HepG2 (cell line): ENCODE measurements around the gene LIM2. TPM values are rescaled to one million over a fixed set of nuclear protein-coding genes. Genes with fewer than 3 reads are reported as not detected.

Experiments used
- BCL6 ChIP-seq: IDR thresholded peaks from 2 replicates; pipeline ENCODE4 v1.6.1; 2016; ENCODE audit warnings: missing genetic modification reagents, missing compliant biosample characterization
- IRX3 ChIP-seq: sonication (generic); formaldehyde crosslinking; IDR thresholded peaks from 2 replicates; pipeline ENCODE4 v1.8.1; 2023; ENCODE audit warnings: mild to moderate bottlenecking, low read depth, missing genetic modification reagents, borderline replicate concordance
- PLRG1 ChIP-seq: fragments of 450-650 bp; conservative IDR thresholded peaks from 2 replicates; pipeline ENCODE4 v1.6.1; 2016
- RFX3 ChIP-seq: IDR thresholded peaks from 2 replicates; pipeline ENCODE4 v1.6.1; 2016; ENCODE audit warnings: missing biosample characterization, missing genetic modification reagents
- SP5 ChIP-seq: IDR thresholded peaks from 2 replicates; pipeline ENCODE4 v1.6.1; 2016; ENCODE audit warnings: low read depth, borderline replicate concordance
- TGIF2 ChIP-seq: IDR thresholded peaks from 2 replicates; pipeline ENCODE4 v1.6.1; 2016; ENCODE audit warnings: control low read depth, missing compliant biosample characterization
- THAP11 ChIP-seq: IDR thresholded peaks from 2 replicates; pipeline ENCODE4 v1.6.1; 2016; ENCODE audit warnings: missing biosample characterization, missing genetic modification reagents
- XBP1 ChIP-seq: sonication (generic); formaldehyde crosslinking; IDR thresholded peaks from 2 replicates; pipeline ENCODE4 v1.5.0; 2020; ENCODE audit warnings: missing genetic modification reagents
- ZNF224 ChIP-seq: sonication (generic); formaldehyde crosslinking; IDR thresholded peaks from 2 replicates; pipeline ENCODE4 v1.5.0; 2020; ENCODE audit warnings: mild to moderate bottlenecking, missing genetic modification reagents
- ZNF33A ChIP-seq: sonication (generic); formaldehyde crosslinking; IDR thresholded peaks from 2 replicates; pipeline ENCODE4 v1.5.1; 2020; ENCODE audit warnings: missing genetic modification reagents, mild to moderate bottlenecking, moderate library complexity, borderline replicate concordance
- ZNF747 ChIP-seq: sonication (generic); formaldehyde crosslinking; IDR thresholded peaks from 2 replicates; pipeline ENCODE4 v1.8.1; 2023; ENCODE audit warnings: missing genetic modification reagents, mild to moderate bottlenecking, borderline replicate concordance
- polyA plus RNA-seq, 8 experiments: library from polyadenylated mRNA; depleted of rRNA in 3 of 8; stranded (reverse) in 7 of 8; unstranded in 1 of 8; fragments of >200 nt; fragmentation: Illumina TruSeq in 4 of 8; extraction: Trizol in 4 of 8; gene quantifications; 2 replicates each; pipeline versions ENCODE4 v1.2.1 to v1.2.3, GENCODE V29; 2011 to 2016; ENCODE audit warnings: low read depth in 4 of 8, missing spikeins in 1 of 8, mixed read lengths in 1 of 8; ENCODE audit not compliant: insufficient read depth in 1 of 8
- total RNA-seq, 5 experiments: library from RNA; depleted of rRNA; stranded (reverse); fragments of >200 nt; fragmentation: Illumina TruSeq; extraction: Trizol; gene quantifications; 2 replicates each; pipeline ENCODE4 v1.2.3, GENCODE V29; 2016; ENCODE audit warnings: low read depth in 1 of 5
- TF ChIP-seq, protein P1 (sequence below): sonication (generic); formaldehyde crosslinking; IDR thresholded peaks from 2 replicates; pipeline ENCODE4 v1.4.0; 2020; ENCODE audit warnings: missing genetic modification reagents; ENCODE audit errors: not compliant biosample characterization
- TF ChIP-seq, protein P2 (sequence below): sonication (generic); formaldehyde crosslinking; IDR thresholded peaks from 2 replicates; pipeline ENCODE4 v1.8.1; 2023; ENCODE audit warnings: mild to moderate bottlenecking, moderate library complexity, missing genetic modification reagents
- TF ChIP-seq, protein P3 (sequence below): IDR thresholded peaks from 2 replicates; pipeline ENCODE4 v1.4.0; 2020; ENCODE audit warnings: mild to moderate bottlenecking, missing genetic modification reagents
- TF ChIP-seq, protein P4 (sequence below): sonication (generic); formaldehyde crosslinking; IDR thresholded peaks from 2 replicates; pipeline ENCODE4 v1.4.0; 2020; ENCODE audit warnings: missing genetic modification reagents
- TF ChIP-seq, protein P5 (sequence below): sonication (generic); formaldehyde crosslinking; IDR thresholded peaks from 2 replicates; pipeline ENCODE4 v1.9.0; 2022; ENCODE audit warnings: missing genetic modification reagents, mild to moderate bottlenecking, borderline replicate concordance
- TF ChIP-seq, protein P6 (sequence below): sonication (generic); formaldehyde crosslinking; IDR thresholded peaks from 2 replicates; pipeline ENCODE4 v1.5.1; 2020; ENCODE audit warnings: missing genetic modification reagents, mild to moderate bottlenecking, borderline replicate concordance

Gene LIM2
- total and polyA plus RNA-seq, 2 of the 13 experiments (the other 11 are each of a cell fraction or from before 2014, with no cell fraction given), result 1.3 TPM; not detected in 1

DNA sequence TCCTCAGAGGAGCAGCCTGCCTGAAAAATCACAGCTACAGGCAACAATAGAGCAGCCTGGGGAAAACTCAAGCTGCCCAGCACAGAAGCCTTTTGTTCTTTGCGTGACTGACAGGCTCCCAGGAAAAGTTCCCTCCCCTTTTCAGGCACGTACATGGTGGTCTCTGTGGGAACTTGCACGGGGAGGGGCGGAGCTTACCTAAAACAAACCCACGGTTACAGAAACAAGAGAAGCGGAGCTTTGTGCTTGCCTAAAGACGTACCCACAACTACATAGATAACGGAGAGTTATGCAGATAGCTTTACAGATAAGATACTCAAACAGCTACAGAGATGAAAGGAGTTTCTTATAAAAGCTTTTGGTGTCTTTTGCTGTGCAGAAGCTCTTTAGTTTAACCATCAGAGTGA is 33.0 kb downstream of the LIM2 start (continued):
- TF ChIP-seq, protein P1, sequence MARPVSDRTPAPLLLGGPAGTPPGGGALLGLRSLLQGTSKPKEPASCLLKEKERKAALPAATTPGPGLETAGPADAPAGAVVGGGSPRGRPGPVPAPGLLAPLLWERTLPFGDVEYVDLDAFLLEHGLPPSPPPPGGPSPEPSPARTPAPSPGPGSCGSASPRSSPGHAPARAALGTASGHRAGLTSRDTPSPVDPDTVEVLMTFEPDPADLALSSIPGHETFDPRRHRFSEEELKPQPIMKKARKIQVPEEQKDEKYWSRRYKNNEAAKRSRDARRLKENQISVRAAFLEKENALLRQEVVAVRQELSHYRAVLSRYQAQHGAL (CRISPR knock-in tag), result no peak
- no peak for TF ChIP-seq PLRG1
- no peak for TF ChIP-seq ZNF224 (CRISPR knock-in tag)
- no peak for TF ChIP-seq IRX3 (CRISPR knock-in tag)
- TF ChIP-seq, protein P2, sequence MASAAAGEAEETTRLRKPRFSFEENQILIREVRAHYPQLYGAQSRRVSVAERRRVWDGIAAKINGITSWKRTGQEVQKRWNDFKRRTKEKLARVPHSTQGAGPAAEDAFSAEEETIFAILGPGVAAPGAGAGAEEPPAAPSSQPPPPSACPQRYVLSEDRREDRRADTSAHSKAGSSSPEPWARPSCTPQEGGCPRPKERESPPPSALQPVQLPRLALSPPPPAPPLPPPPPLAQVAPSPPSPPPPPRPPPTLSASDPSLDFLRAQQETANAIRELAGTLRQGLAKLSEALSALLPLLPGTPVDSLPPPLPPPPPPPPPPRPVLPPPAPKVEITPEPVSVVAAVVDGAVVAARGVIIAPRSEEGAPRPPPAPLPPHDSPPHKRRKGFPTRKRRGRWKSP (CRISPR knock-in tag), result peak; percentile 24; the same call in 1 of the 2 replicates
- TF ChIP-seq, protein P3, sequence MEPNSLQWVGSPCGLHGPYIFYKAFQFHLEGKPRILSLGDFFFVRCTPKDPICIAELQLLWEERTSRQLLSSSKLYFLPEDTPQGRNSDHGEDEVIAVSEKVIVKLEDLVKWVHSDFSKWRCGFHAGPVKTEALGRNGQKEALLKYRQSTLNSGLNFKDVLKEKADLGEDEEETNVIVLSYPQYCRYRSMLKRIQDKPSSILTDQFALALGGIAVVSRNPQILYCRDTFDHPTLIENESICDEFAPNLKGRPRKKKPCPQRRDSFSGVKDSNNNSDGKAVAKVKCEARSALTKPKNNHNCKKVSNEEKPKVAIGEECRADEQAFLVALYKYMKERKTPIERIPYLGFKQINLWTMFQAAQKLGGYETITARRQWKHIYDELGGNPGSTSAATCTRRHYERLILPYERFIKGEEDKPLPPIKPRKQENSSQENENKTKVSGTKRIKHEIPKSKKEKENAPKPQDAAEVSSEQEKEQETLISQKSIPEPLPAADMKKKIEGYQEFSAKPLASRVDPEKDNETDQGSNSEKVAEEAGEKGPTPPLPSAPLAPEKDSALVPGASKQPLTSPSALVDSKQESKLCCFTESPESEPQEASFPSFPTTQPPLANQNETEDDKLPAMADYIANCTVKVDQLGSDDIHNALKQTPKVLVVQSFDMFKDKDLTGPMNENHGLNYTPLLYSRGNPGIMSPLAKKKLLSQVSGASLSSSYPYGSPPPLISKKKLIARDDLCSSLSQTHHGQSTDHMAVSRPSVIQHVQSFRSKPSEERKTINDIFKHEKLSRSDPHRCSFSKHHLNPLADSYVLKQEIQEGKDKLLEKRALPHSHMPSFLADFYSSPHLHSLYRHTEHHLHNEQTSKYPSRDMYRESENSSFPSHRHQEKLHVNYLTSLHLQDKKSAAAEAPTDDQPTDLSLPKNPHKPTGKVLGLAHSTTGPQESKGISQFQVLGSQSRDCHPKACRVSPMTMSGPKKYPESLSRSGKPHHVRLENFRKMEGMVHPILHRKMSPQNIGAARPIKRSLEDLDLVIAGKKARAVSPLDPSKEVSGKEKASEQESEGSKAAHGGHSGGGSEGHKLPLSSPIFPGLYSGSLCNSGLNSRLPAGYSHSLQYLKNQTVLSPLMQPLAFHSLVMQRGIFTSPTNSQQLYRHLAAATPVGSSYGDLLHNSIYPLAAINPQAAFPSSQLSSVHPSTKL, result peak; percentile 82
- TF ChIP-seq BCL6 (CRISPR knock-in tag), result peak; percentile 59; the same call in 1 of the 2 replicates
- TF ChIP-seq, protein P4, sequence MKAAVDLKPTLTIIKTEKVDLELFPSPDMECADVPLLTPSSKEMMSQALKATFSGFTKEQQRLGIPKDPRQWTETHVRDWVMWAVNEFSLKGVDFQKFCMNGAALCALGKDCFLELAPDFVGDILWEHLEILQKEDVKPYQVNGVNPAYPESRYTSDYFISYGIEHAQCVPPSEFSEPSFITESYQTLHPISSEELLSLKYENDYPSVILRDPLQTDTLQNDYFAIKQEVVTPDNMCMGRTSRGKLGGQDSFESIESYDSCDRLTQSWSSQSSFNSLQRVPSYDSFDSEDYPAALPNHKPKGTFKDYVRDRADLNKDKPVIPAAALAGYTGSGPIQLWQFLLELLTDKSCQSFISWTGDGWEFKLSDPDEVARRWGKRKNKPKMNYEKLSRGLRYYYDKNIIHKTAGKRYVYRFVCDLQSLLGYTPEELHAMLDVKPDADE (CRISPR knock-in tag), result no peak
- TF ChIP-seq TGIF2 (CRISPR knock-in tag), result peak; percentile 47; the same call in 1 of the 2 replicates
- TF ChIP-seq ZNF33A, result no peak
- TF ChIP-seq, protein P5, sequence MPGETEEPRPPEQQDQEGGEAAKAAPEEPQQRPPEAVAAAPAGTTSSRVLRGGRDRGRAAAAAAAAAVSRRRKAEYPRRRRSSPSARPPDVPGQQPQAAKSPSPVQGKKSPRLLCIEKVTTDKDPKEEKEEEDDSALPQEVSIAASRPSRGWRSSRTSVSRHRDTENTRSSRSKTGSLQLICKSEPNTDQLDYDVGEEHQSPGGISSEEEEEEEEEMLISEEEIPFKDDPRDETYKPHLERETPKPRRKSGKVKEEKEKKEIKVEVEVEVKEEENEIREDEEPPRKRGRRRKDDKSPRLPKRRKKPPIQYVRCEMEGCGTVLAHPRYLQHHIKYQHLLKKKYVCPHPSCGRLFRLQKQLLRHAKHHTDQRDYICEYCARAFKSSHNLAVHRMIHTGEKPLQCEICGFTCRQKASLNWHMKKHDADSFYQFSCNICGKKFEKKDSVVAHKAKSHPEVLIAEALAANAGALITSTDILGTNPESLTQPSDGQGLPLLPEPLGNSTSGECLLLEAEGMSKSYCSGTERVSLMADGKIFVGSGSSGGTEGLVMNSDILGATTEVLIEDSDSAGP (CRISPR knock-in tag), result no peak
- TF ChIP-seq XBP1 (CRISPR knock-in tag), result no peak
- no peak for TF ChIP-seq RFX3 (CRISPR knock-in tag)
- peak; percentile 99 for TF ChIP-seq SP5 (CRISPR knock-in tag)
- TF ChIP-seq THAP11 (CRISPR knock-in tag), result peak; percentile 41; the same call in 1 of the 2 replicates
- TF ChIP-seq, protein P6, sequence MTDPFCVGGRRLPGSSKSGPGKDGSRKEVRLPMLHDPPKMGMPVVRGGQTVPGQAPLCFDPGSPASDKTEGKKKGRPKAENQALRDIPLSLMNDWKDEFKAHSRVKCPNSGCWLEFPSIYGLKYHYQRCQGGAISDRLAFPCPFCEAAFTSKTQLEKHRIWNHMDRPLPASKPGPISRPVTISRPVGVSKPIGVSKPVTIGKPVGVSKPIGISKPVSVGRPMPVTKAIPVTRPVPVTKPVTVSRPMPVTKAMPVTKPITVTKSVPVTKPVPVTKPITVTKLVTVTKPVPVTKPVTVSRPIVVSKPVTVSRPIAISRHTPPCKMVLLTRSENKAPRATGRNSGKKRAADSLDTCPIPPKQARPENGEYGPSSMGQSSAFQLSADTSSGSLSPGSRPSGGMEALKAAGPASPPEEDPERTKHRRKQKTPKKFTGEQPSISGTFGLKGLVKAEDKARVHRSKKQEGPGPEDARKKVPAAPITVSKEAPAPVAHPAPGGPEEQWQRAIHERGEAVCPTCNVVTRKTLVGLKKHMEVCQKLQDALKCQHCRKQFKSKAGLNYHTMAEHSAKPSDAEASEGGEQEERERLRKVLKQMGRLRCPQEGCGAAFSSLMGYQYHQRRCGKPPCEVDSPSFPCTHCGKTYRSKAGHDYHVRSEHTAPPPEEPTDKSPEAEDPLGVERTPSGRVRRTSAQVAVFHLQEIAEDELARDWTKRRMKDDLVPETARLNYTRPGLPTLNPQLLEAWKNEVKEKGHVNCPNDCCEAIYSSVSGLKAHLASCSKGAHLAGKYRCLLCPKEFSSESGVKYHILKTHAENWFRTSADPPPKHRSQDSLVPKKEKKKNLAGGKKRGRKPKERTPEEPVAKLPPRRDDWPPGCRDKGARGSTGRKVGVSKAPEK (CRISPR knock-in tag), result no peak; the same call in 1 of the 2 replicates
- no peak for TF ChIP-seq ZNF747
